ENCODE measurements around the gene GPC6. TPM values are rescaled to one million over a fixed set of nuclear protein-coding genes. Genes with fewer than 3 reads are reported as not detected.

The GPC6 gene
- total and polyA plus RNA-seq, 9 of the 15 experiments (the other 6 are each of a cell fraction or from before 2014, with no cell fraction given) = under 0.01 to 0.20 (median 0.01) TPM; not detected in 4

- no peak for TF ChIP-seq GTF3C2 (IDR thresholded peaks at IDR 0.05; ENCODE audit: borderline replicate concordance, extremely low read depth, insufficient read length)
These were observed 1097.5 kb downstream of the GPC6 start (continued) for GRCh38 chr13:94323764-94324758.

DNA sequence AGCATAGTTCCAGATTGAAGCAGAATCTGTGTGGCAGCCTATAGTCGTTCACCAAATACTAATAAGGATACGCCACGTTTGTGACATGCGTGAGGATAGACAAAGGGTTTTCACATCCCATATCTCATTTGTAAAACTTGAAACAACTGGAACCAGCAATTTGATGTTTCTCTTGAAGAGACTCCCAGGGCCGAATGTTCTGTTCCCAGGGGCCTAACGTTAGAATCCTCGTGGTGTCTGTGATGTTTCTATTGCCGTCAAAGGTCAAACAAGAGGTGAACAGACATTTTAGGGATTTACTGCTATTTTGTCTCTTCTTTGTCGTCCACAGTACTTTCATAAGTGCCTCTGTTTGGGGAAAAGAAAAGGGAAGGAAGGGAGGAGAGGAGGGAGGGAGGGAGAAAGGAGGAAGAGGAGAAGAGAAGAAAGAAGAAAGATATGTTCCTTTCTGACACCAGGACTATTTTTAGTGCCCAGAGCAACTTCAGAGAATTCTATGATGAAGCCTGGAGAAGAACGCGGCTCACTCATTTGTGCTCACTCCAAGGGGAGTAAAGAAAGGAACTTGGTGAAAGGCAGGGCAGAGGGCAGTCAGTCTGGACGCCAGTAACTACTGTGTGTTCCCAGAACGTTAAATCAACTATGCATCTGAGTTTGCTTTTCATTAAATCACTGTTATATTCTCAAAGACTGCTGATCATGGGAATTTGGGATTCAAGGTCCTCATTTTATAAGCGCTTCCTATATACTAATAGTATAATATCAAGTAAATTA, 1098.3 kb downstream of the GPC6 start:
- Histone ChIP-seq H3K4me3 (no peak overlapping the region), H3K79me2 (ENCODE audit: control insufficient read depth, insufficient read depth, low read length) (no peaks in the 10 kb centered on the region), H3K4me1 (replicated peaks in 1 of 2; ENCODE audit: control insufficient read depth in 2 of 2, insufficient read depth in 2 of 2, low read length in 2 of 2) (no peaks in the 10 kb centered on the region), H2AFZ (ENCODE audit: low read depth, low read length) (no peak overlapping the region), H3K27ac (ENCODE audit: extremely low read depth, low read depth, low read length) (no peak overlapping the region), H3K9me3 (replicated peaks; ENCODE audit: control insufficient read depth, insufficient read depth, low read depth, low read length) (no peaks in the 10 kb centered on the region), H3K4me2 (ENCODE audit: insufficient read depth, low read length) (no peak overlapping the region), H4K20me1 (replicated peaks; ENCODE audit: control insufficient read depth, insufficient read depth, low read length) (no peaks in the 10 kb centered on the region), H3K27me3 (ENCODE audit: control insufficient read depth in 2 of 2, insufficient read depth in 2 of 2, low read length in 2 of 2) (no peaks in the 10 kb centered on the region), H3K9me1 (ENCODE audit: control insufficient read depth, insufficient read depth, low read length) (no peaks in the 10 kb centered on the region), H3K36me3 (ENCODE audit: control insufficient read depth, insufficient read depth, low read length) (no peaks in the 10 kb centered on the region), H3K9ac (ENCODE audit: insufficient read depth in 1 of 2, low read depth in 2 of 2, low read length in 2 of 2) (no peak overlapping the region)
- DNase-seq (ENCODE audit: extremely low read depth in 1 of 4, low spot score in 3 of 4) (no peak), FAIRE-seq (no peak), ATAC-seq (no peak)
- BruUV-seq (replicated peaks) = no TSS peak
- in situ Hi-C loops (cut with MboI) = no loop called here
- POLR2A ChIA-PET = no interaction called here
- TF ChIP-seq ZBED1 (IDR thresholded peaks at IDR 0.05) (no peak), ELF2 (CRISPR knock-in tag; IDR thresholded peaks at IDR 0.05) (no peak), GABPA (tag; conservative IDR thresholded peaks at IDR 0.05; ENCODE audit: low read depth) (no peak), ZNF140 (CRISPR knock-in tag; IDR thresholded peaks at IDR 0.05) (no peak), NFE2 (IDR thresholded peaks at IDR 0.05; ENCODE audit: low read depth) (no peak), TBP (optimal IDR thresholded peaks at IDR 0.05; ENCODE audit: low read depth, low read length) (no peak), EZH2 (IDR thresholded peaks at IDR 0.05; ENCODE audit: borderline replicate concordance, low read depth, low read length) (no peak), TCF3 (CRISPR knock-in tag; IDR thresholded peaks at IDR 0.05) (no peak), ZNF41 (CRISPR knock-in tag; conservative IDR thresholded peaks at IDR 0.05) (no peak)
- CTCF ChIA-PET (ENCODE audit: low intra/inter-chr PET ratio) = no interaction called here
- intact Hi-C loops (cut with micrococcal nuclease) = no loop called here
- under 1% methylated on average over 13 of the region's 14 CpGs for WGBS (ENCODE audit: insufficient coverage, low coverage, missing lambda C conversion rate)
